HG03060 (cell line): ENCODE measurements around the gene OSTN.
"Not testable (repeated sequence)": the region's sequence is repeated elsewhere in the genome, so short reads cannot be mapped to it uniquely, and the experiment has no call there.

Experiments used
- ATAC-seq: cut with Tn5 transposase; IDR thresholded peaks from one replicate; pipeline ENCODE4 v1.9.1; 2021; ENCODE audit warnings: low read depth, moderate number of reproducible peaks; ENCODE audit not compliant: unreplicated experiment

Gene OSTN

GRCh38 chr3:191261304-191261638 is 62.2 kb downstream of the OSTN start:
- no peak for ATAC-seq

- ATAC-seq: no peak
Observed at GRCh38 chr3:191262650-191263049, 63.6 kb downstream of the OSTN start.

GRCh38 chr3:191263365-191263764 is 64.3 kb downstream of the OSTN start:
- peak; percentile 74 for ATAC-seq

- ATAC-seq: no peak
Observed at GRCh38 chr3:191263850-191264249, 64.8 kb downstream of the OSTN start.

- ATAC-seq: no peak
Observed at GRCh38 chr3:191268737-191269136, 69.7 kb downstream of the OSTN start.

- ATAC-seq: peak; percentile 68
Observed at GRCh38 chr3:191269289-191270085, 70.4 kb downstream of the OSTN start.

GRCh38 chr3:191275244-191275643 is 76.2 kb downstream of the OSTN start:
- ATAC-seq: not testable (repeated sequence)

GRCh38 chr3:191275751-191276150 is 76.7 kb downstream of the OSTN start:
- no peak for ATAC-seq

GRCh38 chr3:191280111-191280510 is 81.1 kb downstream of the OSTN start:
- ATAC-seq: no peak

- ATAC-seq: no peak
Observed at GRCh38 chr3:191280882-191281281, 81.8 kb downstream of the OSTN start.

- ATAC-seq: no peak
Observed at GRCh38 chr3:191282251-191283185, 83.5 kb downstream of the OSTN start.

GRCh38 chr3:191283400-191283799 is 84.4 kb downstream of the OSTN start:
- peak; percentile 63 for ATAC-seq

GRCh38 chr3:191290311-191291025 is 91.4 kb downstream of the OSTN start:
- peak; percentile 76 for ATAC-seq

GRCh38 chr3:191292243-191293015 is 93.4 kb downstream of the OSTN start:
- no peak for ATAC-seq

- ATAC-seq: no peak
Observed at GRCh38 chr3:191294291-191294690, 95.2 kb downstream of the OSTN start.

GRCh38 chr3:191296041-191296541 is 97.0 kb downstream of the OSTN start:
- peak; percentile 72 for ATAC-seq

- no peak for ATAC-seq
Observed at GRCh38 chr3:191298846-191299245, 99.8 kb downstream of the OSTN start.

- ATAC-seq: peak; percentile 23
Observed at GRCh38 chr3:191300422-191300821, 101.4 kb downstream of the OSTN start.

GRCh38 chr3:191301017-191301416 is 102.0 kb downstream of the OSTN start:
- peak; percentile 74 for ATAC-seq
